HCT116 (cell line): ENCODE results near the gene TMEM184B. TPM values are rescaled to one million over a fixed set of nuclear protein-coding genes. Genes with fewer than 3 reads are reported as not detected.

Experiments
- ATAC-seq: fragments of 200-7000 bp; cut with Tn5 transposase; 2 replicates; pipeline ENCODE4 v1.9.1; 2020; ENCODE audit warnings: mild to moderate bottlenecking, moderate library complexity
- BruUV-seq: library from RNA; stranded (reverse); fragments of 400-500 nt; replicated peaks from 2 replicates; lab custom pipeline; 2021; lab: Mats Ljungman, UMichigan
- CTCF ChIA-PET: fragments of 300-600 bp; sonication (Branson Sonifier 250); formaldehyde crosslinking; loops from one replicate; lab custom pipeline; 2021; ENCODE audit warnings: antibody characterized with exemption; lab: Charles Lee
- POLR2A ChIA-PET: fragments of 300-600, 350-600 bp; sonication (Branson Sonifier 250); formaldehyde crosslinking; loops from one replicate; lab custom pipeline; 2021; ENCODE audit warnings: antibody characterized with exemption; lab: Charles Lee
- RAD21 ChIA-PET, 2 experiments: fragments of 300-600 bp; sonication (Branson Sonifier 250); formaldehyde crosslinking; loops; one replicate each; lab custom pipeline; 2023; ENCODE audit warnings: low total read pairs in 2 of 2; ENCODE audit not compliant: uncharacterized antibody in 2 of 2, unreplicated experiment in 2 of 2, low non-redundant PET in 1 of 2; lab: Charles Lee
- DNase-seq: peaks from one replicate; pipeline ENCODE4 v3.0.0-alpha.2; 2010; ENCODE audit warnings: low read depth, low spot score
- H2AFZ ChIP-seq: fragments of 200-600 bp; shearing (Covaris generic), sonication (generic); 2 replicates; pipeline ENCODE4 v1.6.1; 2017; ENCODE audit warnings: low read depth, mixed run types, mixed read lengths, antibody characterized with exemption, low read length; ENCODE audit not compliant: poor library complexity, severe bottlenecking
- H3K27ac ChIP-seq: 2 replicates; pipeline ENCODE4 v1.5.1; 2012; ENCODE audit warnings: low read depth, low read length
- H3K27me3 ChIP-seq: fragments of 200-600 bp; sonication (generic); 2 replicates; pipeline ENCODE4 v1.6.1; 2016; ENCODE audit warnings: mixed run types, low read length, mixed read lengths; ENCODE audit not compliant: insufficient read depth
- H3K36me3 ChIP-seq, 2 experiments: fragments of 200-500 bp in 1 of 2; fragments of 200-600 bp in 1 of 2; sonication (Bioruptor generic) in 1 of 2; sonication (generic) in 1 of 2; 2 replicates each; pipeline versions ENCODE4 v1.5.1 to v1.6.1; 2014 to 2016; ENCODE audit warnings: low read length in 2 of 2, inconsistent platforms in 1 of 2, mixed read lengths in 1 of 2, mixed run types in 1 of 2; ENCODE audit not compliant: insufficient read depth in 2 of 2, control insufficient read depth in 1 of 2
- H3K4me1 ChIP-seq, 2 experiments: fragments of 200-600 bp in 1 of 2; sonication (generic) in 1 of 2; 2 replicates each; pipeline versions ENCODE4 v1.5.1 to v1.6.1; 2012 to 2017; ENCODE audit warnings: low read length in 2 of 2, inconsistent platforms in 1 of 2, mild to moderate bottlenecking in 1 of 2, mixed read lengths in 1 of 2, mixed run types in 1 of 2, moderate library complexity in 1 of 2; ENCODE audit not compliant: insufficient read depth in 2 of 2, control insufficient read depth in 1 of 2
- H3K4me2 ChIP-seq: fragments of 200-600 bp; sonication (generic); 2 replicates; pipeline ENCODE4 v1.6.1; 2017; ENCODE audit warnings: mixed run types, low read length, mixed read lengths
- H3K4me3 ChIP-seq, 2 experiments: fragments of 200-600 bp in 1 of 2; sonication (generic) in 1 of 2; replicated peaks in 1 of 2; 2 replicates each; pipeline ENCODE4 v1.5.1; 2011 to 2016; ENCODE audit warnings: low read length in 2 of 2, control low read depth in 1 of 2, low read depth in 1 of 2, mild to moderate bottlenecking in 1 of 2, mixed read lengths in 1 of 2, mixed run types in 1 of 2
- H3K79me2 ChIP-seq: fragments of 200-600 bp; sonication (generic); 2 replicates; pipeline ENCODE4 v1.6.1; 2017; ENCODE audit warnings: mild to moderate bottlenecking, mixed run types, low read length, moderate library complexity, mixed read lengths; ENCODE audit not compliant: insufficient read depth
- H3K9ac ChIP-seq: fragments of 200-600 bp; sonication (generic); 2 replicates; pipeline ENCODE4 v1.6.1; 2016; ENCODE audit warnings: low read length, mixed read lengths
- H3K9me2 ChIP-seq: fragments of 200-600 bp; sonication (generic), shearing (Covaris generic); 2 replicates; pipeline ENCODE4 v1.6.1; 2017; ENCODE audit warnings: mixed run types, mild to moderate bottlenecking, moderate library complexity; ENCODE audit not compliant: insufficient read depth
- H3K9me3 ChIP-seq, 2 experiments: fragments of 200-500 bp in 1 of 2; fragments of 200-600 bp in 1 of 2; sonication (Bioruptor generic) in 1 of 2; sonication (generic) in 1 of 2; 2 replicates each; pipeline ENCODE4 v1.6.1; 2014 to 2017; ENCODE audit warnings: low read length in 2 of 2, mixed read lengths in 2 of 2, inconsistent platforms in 1 of 2, low read depth in 1 of 2, mild to moderate bottlenecking in 1 of 2, mixed run types in 1 of 2, moderate library complexity in 1 of 2; ENCODE audit not compliant: control insufficient read depth in 1 of 2, insufficient read depth in 1 of 2
- H4K20me1 ChIP-seq: fragments of 200-600 bp; sonication (generic), shearing (Covaris generic); 2 replicates; pipeline ENCODE4 v1.6.1; 2017; ENCODE audit warnings: mixed run types, mild to moderate bottlenecking, moderate library complexity; ENCODE audit not compliant: insufficient read depth
- CBX3 ChIP-seq: IDR thresholded peaks from 2 replicates; pipeline ENCODE4 v1.6.1; 2012; ENCODE audit warnings: low read depth
- CEBPB ChIP-seq: IDR thresholded peaks from 2 replicates; pipeline ENCODE4 v1.6.1; 2012; ENCODE audit warnings: low read depth
- EGR1 ChIP-seq: IDR thresholded peaks from 2 replicates; pipeline ENCODE4 v1.6.1; 2012; ENCODE audit warnings: low read depth
- EZH2 ChIP-seq: fragments of 200-600 bp; sonication (generic); IDR thresholded peaks from 2 replicates; pipeline ENCODE4 v1.6.1; 2017; ENCODE audit warnings: antibody characterized with exemption, mixed run types
- EZH2phosphoT487 ChIP-seq: fragments of 200-600 bp; IDR thresholded peaks from 2 replicates; pipeline ENCODE4 v1.6.1; 2018; ENCODE audit warnings: antibody characterized with exemption, borderline replicate concordance
- FOSL1 ChIP-seq: IDR thresholded peaks from 2 replicates; pipeline ENCODE4 v1.6.1; 2012; ENCODE audit warnings: low read depth
- JUND ChIP-seq: IDR thresholded peaks from 2 replicates; pipeline ENCODE4 v1.6.1; 2012
- POLR2A ChIP-seq: IDR thresholded peaks from 2 replicates; pipeline ENCODE4 v1.7.0; 2011; ENCODE audit warnings: borderline replicate concordance; ENCODE audit not compliant: insufficient read depth, insufficient read length; ENCODE audit errors: extremely low read depth
- POLR2AphosphoS5 ChIP-seq: IDR thresholded peaks from 2 replicates; pipeline ENCODE4 v1.6.1; 2011; ENCODE audit warnings: mild to moderate bottlenecking, low read depth, low read length, moderate library complexity
- RAD21 ChIP-seq: IDR thresholded peaks from 2 replicates; pipeline ENCODE4 v1.6.1; 2012; ENCODE audit warnings: low read depth, mild to moderate bottlenecking
- REST ChIP-seq: IDR thresholded peaks from 2 replicates; pipeline ENCODE4 v1.6.1; 2012; ENCODE audit warnings: low read depth
- SIN3A ChIP-seq: IDR thresholded peaks from 2 replicates; pipeline ENCODE4 v1.6.1; 2012; ENCODE audit warnings: low read depth
- SP1 ChIP-seq: IDR thresholded peaks from 2 replicates; pipeline ENCODE4 v1.6.1; 2012; ENCODE audit warnings: low read depth
- SRF ChIP-seq: IDR thresholded peaks from 2 replicates; pipeline ENCODE4 v1.6.1; 2012; ENCODE audit warnings: low read depth
- TCF7L2 ChIP-seq: IDR thresholded peaks from 2 replicates; pipeline ENCODE4 v1.7.0; 2011; ENCODE audit warnings: borderline replicate concordance, inconsistent platforms; ENCODE audit not compliant: insufficient read depth, insufficient read length; ENCODE audit errors: extremely low read depth
- ZFX ChIP-seq: fragments of 450-650 bp; IDR thresholded peaks from 2 replicates; pipeline ENCODE4 v1.6.1; 2017
- ZNF274 ChIP-seq: fragments of 200-500 bp; sonication (Bioruptor generic); IDR thresholded peaks from 2 replicates; pipeline ENCODE4 v1.6.1; 2014; ENCODE audit warnings: mild to moderate bottlenecking, low read depth, low read length, inconsistent platforms
- intact Hi-C: fragments of 100-400 bp; cut with micrococcal nuclease; formaldehyde crosslinking; loops from 2 replicates; pipeline ENCODE4 v1.10.0; 2022
- total RNA-seq: library from RNA; stranded (reverse); gene quantifications from one replicate; pipeline ENCODE4 v1.2.1, GENCODE V29; 2021; ENCODE audit not compliant: unreplicated experiment
- TF ChIP-seq, protein P1 (sequence below), 3 experiments: fragments of 200-600 bp in 1 of 3; sonication (generic) in 1 of 3; IDR thresholded peaks in 2 of 3; conservative IDR thresholded peaks in 1 of 3; 2 replicates each; pipeline ENCODE4 v1.5.1; 2012 to 2017; ENCODE audit warnings: low read depth in 2 of 3, low read length in 2 of 3, antibody characterized with exemption in 1 of 3, borderline replicate concordance in 1 of 3, control low read depth in 1 of 3, mild to moderate bottlenecking in 1 of 3, mixed read lengths in 1 of 3, mixed run types in 1 of 3, moderate library complexity in 1 of 3; ENCODE audit not compliant: insufficient read depth in 1 of 3
- TF ChIP-seq, protein P2 (sequence below): IDR thresholded peaks from 2 replicates; pipeline ENCODE4 v1.6.1; 2012
- TF ChIP-seq, protein P3 (sequence below): IDR thresholded peaks from 2 replicates; pipeline ENCODE4 v1.6.1; 2011; ENCODE audit warnings: mild to moderate bottlenecking, low read length, moderate library complexity; ENCODE audit not compliant: insufficient replicate concordance; ENCODE audit errors: extremely low read depth

The TMEM184B gene
- total RNA-seq, 1 experiment from 2014 or later = 66.0 TPM

DNA sequence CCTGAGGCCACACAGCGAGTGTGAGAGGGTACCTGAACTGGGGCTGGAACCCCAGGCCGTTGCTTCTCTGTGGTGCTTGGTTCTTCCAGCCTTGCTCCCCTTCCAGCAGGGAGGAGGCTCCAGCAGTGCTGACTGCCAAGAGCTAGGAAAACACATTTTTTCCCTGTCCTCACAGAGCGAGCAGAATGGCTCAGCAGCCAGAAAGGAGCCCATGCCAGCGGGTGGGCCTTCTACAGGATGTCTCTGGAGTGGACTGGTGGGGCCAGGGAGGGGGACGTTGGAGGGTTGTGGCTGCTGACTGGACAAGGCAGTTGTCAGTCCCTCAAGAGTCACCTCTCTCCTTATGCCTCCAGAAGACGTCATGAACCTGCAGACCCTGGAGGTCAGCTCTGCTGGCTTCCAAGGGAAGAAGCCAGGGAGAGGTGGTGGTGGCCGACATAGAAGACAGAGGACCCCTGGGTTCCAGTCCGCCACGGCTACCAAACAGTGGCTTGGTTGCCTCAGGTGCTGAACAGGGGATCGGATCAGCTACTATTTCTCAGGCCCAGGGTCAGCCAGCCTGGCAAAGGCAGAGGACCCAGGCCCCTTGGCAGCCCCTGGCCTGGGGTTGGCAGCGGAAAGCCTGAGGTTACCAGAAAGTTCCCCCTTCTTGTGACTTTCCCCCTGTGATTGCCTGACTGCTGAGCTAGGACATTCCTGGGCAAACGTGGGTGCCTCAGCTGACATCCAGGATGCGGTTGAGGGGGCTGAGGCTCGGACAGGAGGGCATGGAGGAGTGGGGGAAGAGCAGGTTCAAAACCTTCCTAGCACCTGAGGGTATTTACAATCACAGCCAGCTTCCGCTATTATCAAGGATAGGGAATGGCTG lies 67.3 kb downstream of the TMEM184B start:
- H3K9me3 ChIP-seq = no peaks in the 10 kb centered on the region
- ATAC-seq = no peak
- DNase-seq = no peak
- H3K4me1 ChIP-seq = peaks cover 12 to 34% of the 10 kb centered on the region in 2 experiments
- H3K4me3 ChIP-seq = no peak overlapping the region
- CTCF ChIA-PET = no interaction called here
- peaks cover 0 to 3% of the 10 kb centered on the region in 2 experiments; a peak in 1 of 4 replicates for H3K36me3 ChIP-seq
- no peak overlapping the region for H2AFZ ChIP-seq
- TF ChIP-seq SP1 (no peak), RAD21 (no peak), SRF (no peak), REST (no peak), POLR2A (no peak), SIN3A (no peak), FOSL1 (no peak), TCF7L2 (no peak), POLR2AphosphoS5 (no peak), JUND (no peak), CEBPB (no peak), EZH2 (no peak), EGR1 (no peak), CBX3 (no peak), EZH2phosphoT487 (no peak), ZFX (no peak), ZNF274 (no peak)
- TF ChIP-seq, protein P1, sequence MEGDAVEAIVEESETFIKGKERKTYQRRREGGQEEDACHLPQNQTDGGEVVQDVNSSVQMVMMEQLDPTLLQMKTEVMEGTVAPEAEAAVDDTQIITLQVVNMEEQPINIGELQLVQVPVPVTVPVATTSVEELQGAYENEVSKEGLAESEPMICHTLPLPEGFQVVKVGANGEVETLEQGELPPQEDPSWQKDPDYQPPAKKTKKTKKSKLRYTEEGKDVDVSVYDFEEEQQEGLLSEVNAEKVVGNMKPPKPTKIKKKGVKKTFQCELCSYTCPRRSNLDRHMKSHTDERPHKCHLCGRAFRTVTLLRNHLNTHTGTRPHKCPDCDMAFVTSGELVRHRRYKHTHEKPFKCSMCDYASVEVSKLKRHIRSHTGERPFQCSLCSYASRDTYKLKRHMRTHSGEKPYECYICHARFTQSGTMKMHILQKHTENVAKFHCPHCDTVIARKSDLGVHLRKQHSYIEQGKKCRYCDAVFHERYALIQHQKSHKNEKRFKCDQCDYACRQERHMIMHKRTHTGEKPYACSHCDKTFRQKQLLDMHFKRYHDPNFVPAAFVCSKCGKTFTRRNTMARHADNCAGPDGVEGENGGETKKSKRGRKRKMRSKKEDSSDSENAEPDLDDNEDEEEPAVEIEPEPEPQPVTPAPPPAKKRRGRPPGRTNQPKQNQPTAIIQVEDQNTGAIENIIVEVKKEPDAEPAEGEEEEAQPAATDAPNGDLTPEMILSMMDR (IDR thresholded peaks at IDR 0.05 in 2 of 3, conservative IDR thresholded peaks at IDR 0.05 in 1 of 3; ENCODE audit: borderline replicate concordance in 1 of 3, insufficient read depth in 1 of 3, low read depth in 2 of 3, low read length in 2 of 3) = no peak
- TF ChIP-seq, protein P2, sequence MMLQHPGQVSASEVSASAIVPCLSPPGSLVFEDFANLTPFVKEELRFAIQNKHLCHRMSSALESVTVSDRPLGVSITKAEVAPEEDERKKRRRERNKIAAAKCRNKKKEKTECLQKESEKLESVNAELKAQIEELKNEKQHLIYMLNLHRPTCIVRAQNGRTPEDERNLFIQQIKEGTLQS = no peak
- TF ChIP-seq, protein P3, sequence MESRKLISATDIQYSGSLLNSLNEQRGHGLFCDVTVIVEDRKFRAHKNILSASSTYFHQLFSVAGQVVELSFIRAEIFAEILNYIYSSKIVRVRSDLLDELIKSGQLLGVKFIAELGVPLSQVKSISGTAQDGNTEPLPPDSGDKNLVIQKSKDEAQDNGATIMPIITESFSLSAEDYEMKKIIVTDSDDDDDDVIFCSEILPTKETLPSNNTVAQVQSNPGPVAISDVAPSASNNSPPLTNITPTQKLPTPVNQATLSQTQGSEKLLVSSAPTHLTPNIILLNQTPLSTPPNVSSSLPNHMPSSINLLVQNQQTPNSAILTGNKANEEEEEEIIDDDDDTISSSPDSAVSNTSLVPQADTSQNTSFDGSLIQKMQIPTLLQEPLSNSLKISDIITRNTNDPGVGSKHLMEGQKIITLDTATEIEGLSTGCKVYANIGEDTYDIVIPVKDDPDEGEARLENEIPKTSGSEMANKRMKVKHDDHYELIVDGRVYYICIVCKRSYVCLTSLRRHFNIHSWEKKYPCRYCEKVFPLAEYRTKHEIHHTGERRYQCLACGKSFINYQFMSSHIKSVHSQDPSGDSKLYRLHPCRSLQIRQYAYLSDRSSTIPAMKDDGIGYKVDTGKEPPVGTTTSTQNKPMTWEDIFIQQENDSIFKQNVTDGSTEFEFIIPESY = no peak
- TF ChIP-seq, all 23 proteins: peak for 0
- Histone ChIP-seq H4K20me1 (peaks cover 4% of the 10 kb centered on the region; the same call in 1 of the 2 replicates), H3K4me2 (no peak overlapping the region), H3K9ac (no peak overlapping the region), H3K9me2 (no peaks in the 10 kb centered on the region), H3K79me2 (peaks cover 68% of the 10 kb centered on the region), H3K27ac (no peak overlapping the region), H3K27me3 (no peaks in the 10 kb centered on the region)
- ChIA-PET POLR2A (no interaction called here), RAD21 (no interaction called here)
- intact Hi-C loops = no loop called here
- BruUV-seq = no TSS peak
